ENCODE data around the gene FBXO24. TPM values are rescaled to one million over a fixed set of nuclear protein-coding genes. Genes with fewer than 3 reads are reported as not detected.

The FBXO24 gene
- total and polyA plus RNA-seq, 9 of the 15 experiments (the other 6 are each of a cell fraction or from before 2014, with no cell fraction given), result 0.17 to 0.95 (median 0.50) TPM

DNA sequence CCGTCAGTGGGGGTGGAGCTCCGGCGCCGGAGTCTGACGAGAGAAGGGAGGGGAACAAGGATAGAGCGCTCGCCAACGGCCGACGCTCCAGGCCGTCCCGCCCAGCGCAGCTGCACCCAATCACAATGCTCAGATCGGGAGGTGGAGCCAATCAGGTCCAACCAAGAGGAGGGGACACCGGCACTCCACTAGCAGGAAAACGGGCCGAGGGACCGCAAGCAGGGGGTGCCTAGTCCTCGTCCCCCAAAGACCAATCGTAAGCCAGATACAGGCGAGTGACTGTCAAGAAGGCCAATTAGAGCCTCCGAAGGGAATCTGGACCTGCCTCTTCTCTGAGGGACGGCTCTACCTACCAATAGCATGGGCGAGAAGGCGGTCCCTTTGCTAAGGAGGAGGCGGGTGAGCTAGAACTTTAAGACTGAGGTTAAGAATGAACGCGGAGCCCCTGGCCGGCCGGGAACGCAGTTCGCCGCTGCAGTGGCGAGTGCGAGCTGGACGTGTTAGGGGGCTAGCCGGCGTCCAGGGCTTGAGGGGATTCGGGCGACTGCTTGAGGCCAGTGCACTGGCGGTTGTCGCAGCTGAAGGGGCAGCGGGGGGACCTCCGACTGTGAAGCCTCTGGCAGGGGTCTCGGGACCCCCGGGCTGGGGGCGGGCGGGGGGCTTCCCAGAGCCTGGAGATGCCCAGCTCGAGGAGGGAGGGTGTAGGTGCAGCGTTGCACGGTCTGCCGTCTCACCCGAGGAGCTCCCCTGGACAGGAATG lies at the start of gene FBXO24 (continued):
- TF ChIP-seq, protein P1, sequence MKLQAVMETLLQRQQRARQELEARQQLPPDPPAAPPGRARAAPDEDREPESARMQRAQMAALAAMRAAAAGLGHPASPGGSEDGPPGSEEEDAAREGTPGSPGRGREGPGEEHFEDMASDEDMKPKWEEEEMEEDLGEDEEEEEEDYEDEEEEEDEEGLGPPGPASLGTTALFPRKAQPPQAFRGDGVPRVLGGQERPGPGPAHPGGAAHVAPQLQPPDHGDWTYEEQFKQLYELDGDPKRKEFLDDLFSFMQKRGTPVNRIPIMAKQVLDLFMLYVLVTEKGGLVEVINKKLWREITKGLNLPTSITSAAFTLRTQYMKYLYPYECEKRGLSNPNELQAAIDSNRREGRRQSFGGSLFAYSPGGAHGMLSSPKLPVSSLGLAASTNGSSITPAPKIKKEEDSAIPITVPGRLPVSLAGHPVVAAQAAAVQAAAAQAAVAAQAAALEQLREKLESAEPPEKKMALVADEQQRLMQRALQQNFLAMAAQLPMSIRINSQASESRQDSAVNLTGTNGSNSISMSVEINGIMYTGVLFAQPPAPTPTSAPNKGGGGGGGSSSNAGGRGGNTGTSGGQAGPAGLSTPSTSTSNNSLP (IDR thresholded peaks at IDR 0.05; ENCODE audit: borderline replicate concordance, low read depth, low read length), result peak; percentile 100
- TF ChIP-seq BRF1 (IDR thresholded peaks at IDR 0.05; ENCODE audit: borderline replicate concordance, extremely low read depth, insufficient read length) (no peak), MAX (CRISPR knock-in tag; IDR thresholded peaks at IDR 0.05) (no peak; the same call in 1 of the 2 replicates), MYBL2 (IDR thresholded peaks at IDR 0.05; ENCODE audit: low read depth) (no peak; the same call in 1 of the 2 replicates), MYBL2 (CRISPR knock-in tag; IDR thresholded peaks at IDR 0.05; ENCODE audit: borderline replicate concordance) (no peak), SRSF7 (optimal IDR thresholded peaks at IDR 0.05; ENCODE audit: low read depth, low read length) (no peak), YBX1 (IDR thresholded peaks at IDR 0.05) (no peak), TRIM28 (IDR thresholded peaks at IDR 0.05) (no peak), KAT8 (IDR thresholded peaks at IDR 0.05; ENCODE audit: low read depth) (no peak), POLR3G (IDR thresholded peaks at IDR 0.05; ENCODE audit: extremely low read depth, insufficient read length, insufficient replicate concordance) (no peak), NR4A1 (CRISPR knock-in tag; IDR thresholded peaks at IDR 0.05) (no peak), NR4A1 (tag; IDR thresholded peaks at IDR 0.05) (no peak), SLC30A9 (CRISPR knock-in tag; IDR thresholded peaks at IDR 0.05) (no peak), MAFK (IDR thresholded peaks at IDR 0.05; ENCODE audit: low read length) (no peak), U2AF2 (optimal IDR thresholded peaks at IDR 0.05; ENCODE audit: low read depth, low read length) (no peak), ZNF3 (CRISPR knock-in tag; IDR thresholded peaks at IDR 0.05) (no peak), SP1 (CRISPR knock-in tag; IDR thresholded peaks at IDR 0.05) (peak; percentile 96), ELF2 (CRISPR knock-in tag; IDR thresholded peaks at IDR 0.05) (no peak), MTA1 (IDR thresholded peaks at IDR 0.05; ENCODE audit: borderline replicate concordance) (peak; percentile 86)
- TF ChIP-seq, protein P2, sequence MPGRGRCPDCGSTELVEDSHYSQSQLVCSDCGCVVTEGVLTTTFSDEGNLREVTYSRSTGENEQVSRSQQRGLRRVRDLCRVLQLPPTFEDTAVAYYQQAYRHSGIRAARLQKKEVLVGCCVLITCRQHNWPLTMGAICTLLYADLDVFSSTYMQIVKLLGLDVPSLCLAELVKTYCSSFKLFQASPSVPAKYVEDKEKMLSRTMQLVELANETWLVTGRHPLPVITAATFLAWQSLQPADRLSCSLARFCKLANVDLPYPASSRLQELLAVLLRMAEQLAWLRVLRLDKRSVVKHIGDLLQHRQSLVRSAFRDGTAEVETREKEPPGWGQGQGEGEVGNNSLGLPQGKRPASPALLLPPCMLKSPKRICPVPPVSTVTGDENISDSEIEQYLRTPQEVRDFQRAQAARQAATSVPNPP (IDR thresholded peaks at IDR 0.05; ENCODE audit: borderline replicate concordance, insufficient read depth, insufficient read length), result no peak
- TF ChIP-seq, protein P3, sequence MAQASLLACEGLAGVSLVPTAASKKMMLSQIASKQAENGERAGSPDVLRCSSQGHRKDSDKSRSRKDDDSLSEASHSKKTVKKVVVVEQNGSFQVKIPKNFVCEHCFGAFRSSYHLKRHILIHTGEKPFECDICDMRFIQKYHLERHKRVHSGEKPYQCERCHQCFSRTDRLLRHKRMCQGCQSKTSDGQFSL (CRISPR knock-in tag; IDR thresholded peaks at IDR 0.05), result no peak
- TF ChIP-seq, protein P3 (tag; IDR thresholded peaks at IDR 0.05), result no peak
